HCT116 (cell line): ENCODE measurements around the gene RFTN1. TPM values are rescaled to one million over a fixed set of nuclear protein-coding genes. Genes with fewer than 3 reads are reported as not detected.

Source experiments
- ATAC-seq: fragments of 200-7000 bp; cut with Tn5 transposase; 2 replicates; pipeline ENCODE4 v1.9.1; 2020; ENCODE audit warnings: mild to moderate bottlenecking, moderate library complexity
- BruUV-seq: library from RNA; stranded (reverse); fragments of 400-500 nt; replicated peaks from 2 replicates; lab custom pipeline; 2021; lab: Mats Ljungman, UMichigan
- CTCF ChIA-PET: fragments of 300-600 bp; sonication (Branson Sonifier 250); formaldehyde crosslinking; loops from one replicate; lab custom pipeline; 2021; ENCODE audit warnings: antibody characterized with exemption; lab: Charles Lee
- POLR2A ChIA-PET: fragments of 300-600, 350-600 bp; sonication (Branson Sonifier 250); formaldehyde crosslinking; loops from one replicate; lab custom pipeline; 2021; ENCODE audit warnings: antibody characterized with exemption; lab: Charles Lee
- RAD21 ChIA-PET, 2 experiments: fragments of 300-600 bp; sonication (Branson Sonifier 250); formaldehyde crosslinking; loops; one replicate each; lab custom pipeline; 2023; ENCODE audit warnings: low total read pairs in 2 of 2; ENCODE audit not compliant: uncharacterized antibody in 2 of 2, unreplicated experiment in 2 of 2, low non-redundant PET in 1 of 2; lab: Charles Lee
- DNase-seq: peaks from one replicate; pipeline ENCODE4 v3.0.0-alpha.2; 2010; ENCODE audit warnings: low read depth, low spot score
- H2AFZ ChIP-seq: fragments of 200-600 bp; shearing (Covaris generic), sonication (generic); 2 replicates; pipeline ENCODE4 v1.6.1; 2017; ENCODE audit warnings: low read depth, mixed run types, mixed read lengths, antibody characterized with exemption, low read length; ENCODE audit not compliant: poor library complexity, severe bottlenecking
- H3K27ac ChIP-seq: 2 replicates; pipeline ENCODE4 v1.5.1; 2012; ENCODE audit warnings: low read depth, low read length
- H3K27me3 ChIP-seq: fragments of 200-600 bp; sonication (generic); 2 replicates; pipeline ENCODE4 v1.6.1; 2016; ENCODE audit warnings: mixed run types, low read length, mixed read lengths; ENCODE audit not compliant: insufficient read depth
- H3K36me3 ChIP-seq, 2 experiments: fragments of 200-500 bp in 1 of 2; fragments of 200-600 bp in 1 of 2; sonication (Bioruptor generic) in 1 of 2; sonication (generic) in 1 of 2; 2 replicates each; pipeline versions ENCODE4 v1.5.1 to v1.6.1; 2014 to 2016; ENCODE audit warnings: low read length in 2 of 2, inconsistent platforms in 1 of 2, mixed read lengths in 1 of 2, mixed run types in 1 of 2; ENCODE audit not compliant: insufficient read depth in 2 of 2, control insufficient read depth in 1 of 2
- H3K4me1 ChIP-seq, 2 experiments: fragments of 200-600 bp in 1 of 2; sonication (generic) in 1 of 2; 2 replicates each; pipeline versions ENCODE4 v1.5.1 to v1.6.1; 2012 to 2017; ENCODE audit warnings: low read length in 2 of 2, inconsistent platforms in 1 of 2, mild to moderate bottlenecking in 1 of 2, mixed read lengths in 1 of 2, mixed run types in 1 of 2, moderate library complexity in 1 of 2; ENCODE audit not compliant: insufficient read depth in 2 of 2, control insufficient read depth in 1 of 2
- H3K4me2 ChIP-seq: fragments of 200-600 bp; sonication (generic); 2 replicates; pipeline ENCODE4 v1.6.1; 2017; ENCODE audit warnings: mixed run types, low read length, mixed read lengths
- H3K4me3 ChIP-seq, 2 experiments: fragments of 200-600 bp in 1 of 2; sonication (generic) in 1 of 2; replicated peaks in 1 of 2; 2 replicates each; pipeline ENCODE4 v1.5.1; 2011 to 2016; ENCODE audit warnings: low read length in 2 of 2, control low read depth in 1 of 2, low read depth in 1 of 2, mild to moderate bottlenecking in 1 of 2, mixed read lengths in 1 of 2, mixed run types in 1 of 2
- H3K79me2 ChIP-seq: fragments of 200-600 bp; sonication (generic); 2 replicates; pipeline ENCODE4 v1.6.1; 2017; ENCODE audit warnings: mild to moderate bottlenecking, mixed run types, low read length, moderate library complexity, mixed read lengths; ENCODE audit not compliant: insufficient read depth
- H3K9ac ChIP-seq: fragments of 200-600 bp; sonication (generic); 2 replicates; pipeline ENCODE4 v1.6.1; 2016; ENCODE audit warnings: low read length, mixed read lengths
- H3K9me2 ChIP-seq: fragments of 200-600 bp; sonication (generic), shearing (Covaris generic); 2 replicates; pipeline ENCODE4 v1.6.1; 2017; ENCODE audit warnings: mixed run types, mild to moderate bottlenecking, moderate library complexity; ENCODE audit not compliant: insufficient read depth
- H3K9me3 ChIP-seq, 2 experiments: fragments of 200-500 bp in 1 of 2; fragments of 200-600 bp in 1 of 2; sonication (Bioruptor generic) in 1 of 2; sonication (generic) in 1 of 2; 2 replicates each; pipeline ENCODE4 v1.6.1; 2014 to 2017; ENCODE audit warnings: low read length in 2 of 2, mixed read lengths in 2 of 2, inconsistent platforms in 1 of 2, low read depth in 1 of 2, mild to moderate bottlenecking in 1 of 2, mixed run types in 1 of 2, moderate library complexity in 1 of 2; ENCODE audit not compliant: control insufficient read depth in 1 of 2, insufficient read depth in 1 of 2
- H4K20me1 ChIP-seq: fragments of 200-600 bp; sonication (generic), shearing (Covaris generic); 2 replicates; pipeline ENCODE4 v1.6.1; 2017; ENCODE audit warnings: mixed run types, mild to moderate bottlenecking, moderate library complexity; ENCODE audit not compliant: insufficient read depth
- CEBPB ChIP-seq: IDR thresholded peaks from 2 replicates; pipeline ENCODE4 v1.6.1; 2012; ENCODE audit warnings: low read depth
- EGR1 ChIP-seq: IDR thresholded peaks from 2 replicates; pipeline ENCODE4 v1.6.1; 2012; ENCODE audit warnings: low read depth
- EZH2 ChIP-seq: fragments of 200-600 bp; sonication (generic); IDR thresholded peaks from 2 replicates; pipeline ENCODE4 v1.6.1; 2017; ENCODE audit warnings: antibody characterized with exemption, mixed run types
- EZH2phosphoT487 ChIP-seq: fragments of 200-600 bp; IDR thresholded peaks from 2 replicates; pipeline ENCODE4 v1.6.1; 2018; ENCODE audit warnings: antibody characterized with exemption, borderline replicate concordance
- FOSL1 ChIP-seq: IDR thresholded peaks from 2 replicates; pipeline ENCODE4 v1.6.1; 2012; ENCODE audit warnings: low read depth
- TCF7L2 ChIP-seq: IDR thresholded peaks from 2 replicates; pipeline ENCODE4 v1.7.0; 2011; ENCODE audit warnings: borderline replicate concordance, inconsistent platforms; ENCODE audit not compliant: insufficient read depth, insufficient read length; ENCODE audit errors: extremely low read depth
- ZNF274 ChIP-seq: fragments of 200-500 bp; sonication (Bioruptor generic); IDR thresholded peaks from 2 replicates; pipeline ENCODE4 v1.6.1; 2014; ENCODE audit warnings: mild to moderate bottlenecking, low read depth, low read length, inconsistent platforms
- intact Hi-C: fragments of 100-400 bp; cut with micrococcal nuclease; formaldehyde crosslinking; loops from 2 replicates; pipeline ENCODE4 v1.10.0; 2022
- total RNA-seq: library from RNA; stranded (reverse); gene quantifications from one replicate; pipeline ENCODE4 v1.2.1, GENCODE V29; 2021; ENCODE audit not compliant: unreplicated experiment
- TF ChIP-seq, protein P1 (sequence below): IDR thresholded peaks from 2 replicates; pipeline ENCODE4 v1.6.1; 2012

RFTN1 gene
- total RNA-seq, 1 experiment from 2014 or later, result 3.9 TPM

DNA sequence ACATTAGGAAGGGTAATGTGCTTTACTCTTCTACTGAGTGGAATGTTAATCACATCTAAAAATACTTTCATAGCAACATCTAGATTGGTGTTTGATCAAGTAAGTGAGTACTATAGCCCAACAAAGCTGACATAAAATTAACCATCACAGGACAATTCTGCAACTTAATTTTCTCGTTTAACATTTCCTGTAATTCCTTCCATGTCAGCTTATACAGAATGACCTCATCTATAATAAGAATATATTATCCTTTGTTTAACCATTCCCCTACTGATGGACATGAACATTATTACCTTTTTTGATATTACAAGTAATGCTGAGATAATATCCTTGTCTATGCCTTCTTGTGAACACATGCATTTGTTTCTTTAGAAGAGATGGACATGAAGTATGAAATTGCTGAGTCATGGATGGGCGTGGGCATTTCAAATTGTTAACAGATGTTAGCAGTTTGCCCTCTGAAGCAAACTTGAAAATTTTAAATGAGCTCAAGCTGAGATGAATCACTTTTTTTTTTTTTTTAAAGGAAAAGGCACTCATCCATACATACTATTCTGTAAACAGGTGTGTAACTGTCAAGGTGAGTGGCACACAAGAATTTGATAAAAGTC is 163.4 kb downstream of the RFTN1 start:
- TF ChIP-seq, protein P1, sequence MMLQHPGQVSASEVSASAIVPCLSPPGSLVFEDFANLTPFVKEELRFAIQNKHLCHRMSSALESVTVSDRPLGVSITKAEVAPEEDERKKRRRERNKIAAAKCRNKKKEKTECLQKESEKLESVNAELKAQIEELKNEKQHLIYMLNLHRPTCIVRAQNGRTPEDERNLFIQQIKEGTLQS, result no peak
- TF ChIP-seq EZH2phosphoT487 (no peak), EGR1 (no peak), TCF7L2 (no peak), FOSL1 (no peak), EZH2 (no peak), CEBPB (no peak), ZNF274 (no peak)
- RAD21 ChIA-PET, result no interaction called here

DNA sequence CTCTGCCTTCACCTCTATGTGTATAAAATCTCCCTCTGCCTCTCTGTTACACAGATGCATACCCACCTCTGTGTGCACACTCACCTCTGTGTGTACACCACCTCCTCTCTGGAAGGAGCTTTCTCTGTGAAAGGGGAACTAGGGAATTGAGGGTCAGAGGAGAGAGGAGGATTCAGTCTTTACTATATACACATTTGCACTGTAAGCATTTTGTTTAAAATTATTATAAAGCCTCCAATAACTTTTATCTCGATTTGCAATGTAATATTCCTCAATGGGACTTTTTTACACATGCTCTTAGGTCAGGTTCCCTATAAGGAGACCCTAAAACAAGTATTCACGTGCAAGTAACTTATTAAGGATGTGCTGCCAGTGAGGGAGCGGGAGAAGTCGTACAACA is 166.0 kb downstream of the RFTN1 start:
- BruUV-seq, result no TSS peak
- H4K20me1 ChIP-seq, result no peaks in the 10 kb centered on the region
- no peaks in the 10 kb centered on the region for H3K36me3 ChIP-seq
- H3K4me3 ChIP-seq, result no peak overlapping the region
- H3K9ac ChIP-seq, result no peak overlapping the region
- H2AFZ ChIP-seq, result no peak overlapping the region
- ChIA-PET CTCF (no interaction called here), POLR2A (no interaction called here), RAD21 (no interaction called here)
- H3K4me1 ChIP-seq, result no peaks in the 10 kb centered on the region
- no peaks in the 10 kb centered on the region for H3K27me3 ChIP-seq
- H3K9me2 ChIP-seq, result no peaks in the 10 kb centered on the region
- DNase-seq (no peak), ATAC-seq (no peak)
- no peak overlapping the region for H3K27ac ChIP-seq
- H3K9me3 ChIP-seq, result no peaks in the 10 kb centered on the region
- intact Hi-C loops, result no loop called here
- TF ChIP-seq FOSL1, result no peak
- H3K4me2 ChIP-seq, result no peak overlapping the region
- H3K79me2 ChIP-seq, result no peaks in the 10 kb centered on the region

More for the DNA sequence above, 163.4 kb downstream of the RFTN1 start:
- ChIA-PET POLR2A (interaction anchor here (0.6 kb wide), 1 partner anchor 168 kb away, joined by 3 read pairs; no protein-coding TSS in a partner anchor), CTCF (no interaction called here)
- DNase-seq (no peak), ATAC-seq (no peak)
- Histone ChIP-seq H3K36me3 (no peaks in the 10 kb centered on the region), H3K27ac (no peak overlapping the region), H3K79me2 (no peaks in the 10 kb centered on the region), H3K9me3 (no peaks in the 10 kb centered on the region), H3K4me2 (no peak overlapping the region), H3K4me3 (no peak overlapping the region), H3K9ac (no peak overlapping the region), H3K27me3 (no peaks in the 10 kb centered on the region), H4K20me1 (no peaks in the 10 kb centered on the region), H3K4me1 (no peaks in the 10 kb centered on the region), H2AFZ (no peak overlapping the region), H3K9me2 (no peaks in the 10 kb centered on the region)
- no TSS peak for BruUV-seq
- intact Hi-C loops, result no loop called here
